GM10266 (cell line): Measurements from ENCODE around the gene ATE1.

ENCODE experiments used
- DNase-seq: peaks from one replicate; pipeline ENCODE4 v3.0.0; 2012; ENCODE audit errors: extremely low spot score
- TF ChIP-seq, protein P1 (sequence below): IDR thresholded peaks from 2 replicates; pipeline ENCODE4 v1.5.1; 2012; ENCODE audit warnings: mild to moderate bottlenecking, low read depth; ENCODE audit not compliant: control insufficient read depth, insufficient read depth; ENCODE audit errors: missing control alignments

ATE1 gene

DNA sequence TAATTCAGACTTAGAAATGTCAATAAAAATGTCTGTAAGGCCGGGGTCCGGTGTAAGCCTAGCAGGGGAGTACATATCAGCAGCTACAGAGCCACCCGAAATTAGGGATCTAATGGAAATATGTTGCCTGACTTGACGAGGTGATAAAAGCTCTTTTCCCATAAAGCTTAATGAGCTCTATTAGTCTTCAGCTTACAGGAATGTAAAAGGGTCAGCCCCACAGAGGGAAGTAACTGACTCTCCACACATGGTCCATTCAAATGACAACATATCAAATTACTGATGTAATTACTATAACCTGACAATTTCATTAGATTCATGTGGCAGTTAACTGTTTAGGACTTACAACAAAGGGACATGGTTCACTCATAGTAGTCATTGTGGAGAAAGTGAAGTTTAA is 62.3 kb downstream of the ATE1 start:
- no peak for DNase-seq
- TF ChIP-seq, protein P1, sequence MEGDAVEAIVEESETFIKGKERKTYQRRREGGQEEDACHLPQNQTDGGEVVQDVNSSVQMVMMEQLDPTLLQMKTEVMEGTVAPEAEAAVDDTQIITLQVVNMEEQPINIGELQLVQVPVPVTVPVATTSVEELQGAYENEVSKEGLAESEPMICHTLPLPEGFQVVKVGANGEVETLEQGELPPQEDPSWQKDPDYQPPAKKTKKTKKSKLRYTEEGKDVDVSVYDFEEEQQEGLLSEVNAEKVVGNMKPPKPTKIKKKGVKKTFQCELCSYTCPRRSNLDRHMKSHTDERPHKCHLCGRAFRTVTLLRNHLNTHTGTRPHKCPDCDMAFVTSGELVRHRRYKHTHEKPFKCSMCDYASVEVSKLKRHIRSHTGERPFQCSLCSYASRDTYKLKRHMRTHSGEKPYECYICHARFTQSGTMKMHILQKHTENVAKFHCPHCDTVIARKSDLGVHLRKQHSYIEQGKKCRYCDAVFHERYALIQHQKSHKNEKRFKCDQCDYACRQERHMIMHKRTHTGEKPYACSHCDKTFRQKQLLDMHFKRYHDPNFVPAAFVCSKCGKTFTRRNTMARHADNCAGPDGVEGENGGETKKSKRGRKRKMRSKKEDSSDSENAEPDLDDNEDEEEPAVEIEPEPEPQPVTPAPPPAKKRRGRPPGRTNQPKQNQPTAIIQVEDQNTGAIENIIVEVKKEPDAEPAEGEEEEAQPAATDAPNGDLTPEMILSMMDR = no peak

DNA sequence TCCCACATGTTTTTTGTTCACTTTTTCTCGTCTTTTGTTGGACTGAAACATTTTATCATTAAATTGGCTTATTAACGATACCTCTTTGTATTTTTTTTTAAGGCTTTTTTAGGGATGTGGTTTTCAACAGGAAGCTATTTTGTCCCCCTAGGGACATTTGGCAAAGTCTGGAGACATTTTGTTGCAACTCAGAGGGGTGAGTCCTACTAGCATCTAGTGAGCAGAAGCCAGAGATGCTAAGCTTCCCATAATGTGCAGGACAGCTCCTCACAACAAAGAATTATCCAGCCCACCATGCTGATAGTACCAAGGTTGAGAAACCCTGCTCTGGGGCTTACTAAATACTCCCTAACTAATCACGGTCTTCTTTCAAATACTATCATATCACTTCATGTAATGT is 63.2 kb downstream of the ATE1 start:
- no peak for DNase-seq
- TF ChIP-seq, protein P1 = no peak

GRCh38 chr10:121864168-121864567 is 63.7 kb downstream of the ATE1 start:
- no peak for DNase-seq
- TF ChIP-seq, protein P1 = no peak

GRCh38 chr10:121862649-121863048 is 65.2 kb downstream of the ATE1 start:
- TF ChIP-seq, protein P1 = no peak
- DNase-seq = no peak

- DNase-seq = no peak
- TF ChIP-seq, protein P1 = no peak
Measured at GRCh38 chr10:121862042-121862441, 65.8 kb downstream of the ATE1 start.

DNA sequence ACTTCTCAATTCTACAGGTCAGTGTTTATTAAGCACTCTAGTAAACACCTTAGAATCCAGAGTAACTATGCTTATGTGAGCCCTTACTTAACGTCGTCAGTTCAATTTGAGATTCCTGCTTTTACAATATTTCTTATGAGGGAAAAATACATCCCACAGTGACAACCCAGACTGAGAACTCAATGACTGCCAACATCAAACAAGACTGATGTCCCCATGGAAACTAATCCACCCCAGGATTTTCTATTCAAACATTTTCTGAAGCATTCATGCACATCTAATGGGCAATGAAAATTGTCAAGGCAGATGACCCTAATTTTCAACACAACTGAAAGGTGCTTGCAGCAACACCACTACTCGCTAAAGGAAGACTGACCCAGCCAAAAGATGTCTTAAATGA is 67.0 kb downstream of the ATE1 start:
- no peak for DNase-seq
- TF ChIP-seq, protein P1 = no peak

GRCh38 chr10:121854809-121855445 is 72.9 kb downstream of the ATE1 start:
- TF ChIP-seq, protein P1 = no peak
- no peak for DNase-seq
